Fibroblast of upper back skin (primary cell): ENCODE results near the gene NGEF.

ENCODE experiments used
- DNase-seq: peaks from one replicate; pipeline ENCODE4 v3.0.0-alpha.2; 2013

NGEF gene

GRCh38 chr2:232880764-232881351 lies 132.2 kb downstream of the NGEF start:
- no peak for DNase-seq

DNA sequence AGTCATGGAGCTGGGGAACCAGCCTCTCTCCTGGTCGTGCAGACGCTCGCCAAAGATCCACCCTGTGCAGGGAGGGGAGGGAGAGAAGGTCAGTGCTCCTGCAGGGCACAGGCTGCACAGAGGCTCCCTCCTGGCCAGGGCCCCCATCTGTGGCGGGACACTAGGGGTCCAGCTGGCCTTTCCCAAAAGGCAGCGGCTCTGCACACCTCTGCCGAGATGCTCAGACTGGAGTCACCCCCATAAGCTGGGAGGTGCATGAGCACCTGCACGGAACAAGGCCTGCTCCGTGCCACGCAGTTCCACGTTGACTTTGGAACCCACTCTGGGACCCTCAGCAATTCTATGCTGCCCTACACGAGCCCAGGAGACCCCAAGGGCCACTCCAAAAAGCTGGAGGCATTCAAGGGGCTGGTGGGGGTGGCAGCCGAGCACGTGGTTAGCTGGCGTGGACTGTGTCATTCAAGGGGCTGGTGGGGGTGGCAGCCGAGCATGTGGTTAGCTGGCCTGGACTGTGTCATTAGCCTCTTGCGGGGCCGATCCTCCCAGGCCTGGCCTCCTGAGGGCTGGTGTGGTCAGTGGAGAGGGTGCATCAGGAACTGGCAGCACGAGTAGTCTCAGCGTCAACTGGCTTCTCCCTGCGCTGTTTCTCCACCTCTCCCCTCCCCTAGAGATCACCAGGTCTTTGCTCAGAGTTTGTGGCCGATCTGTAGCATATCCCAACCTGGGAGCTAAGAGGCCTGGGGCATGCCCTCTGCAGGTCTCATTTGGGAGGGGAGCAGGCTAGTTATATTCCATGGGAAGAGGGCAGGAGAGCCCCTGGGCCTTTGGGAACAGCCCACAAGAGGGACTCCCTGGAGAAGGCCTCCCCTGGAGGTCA lies 133.2 kb downstream of the NGEF start:
- no peak for DNase-seq

DNA sequence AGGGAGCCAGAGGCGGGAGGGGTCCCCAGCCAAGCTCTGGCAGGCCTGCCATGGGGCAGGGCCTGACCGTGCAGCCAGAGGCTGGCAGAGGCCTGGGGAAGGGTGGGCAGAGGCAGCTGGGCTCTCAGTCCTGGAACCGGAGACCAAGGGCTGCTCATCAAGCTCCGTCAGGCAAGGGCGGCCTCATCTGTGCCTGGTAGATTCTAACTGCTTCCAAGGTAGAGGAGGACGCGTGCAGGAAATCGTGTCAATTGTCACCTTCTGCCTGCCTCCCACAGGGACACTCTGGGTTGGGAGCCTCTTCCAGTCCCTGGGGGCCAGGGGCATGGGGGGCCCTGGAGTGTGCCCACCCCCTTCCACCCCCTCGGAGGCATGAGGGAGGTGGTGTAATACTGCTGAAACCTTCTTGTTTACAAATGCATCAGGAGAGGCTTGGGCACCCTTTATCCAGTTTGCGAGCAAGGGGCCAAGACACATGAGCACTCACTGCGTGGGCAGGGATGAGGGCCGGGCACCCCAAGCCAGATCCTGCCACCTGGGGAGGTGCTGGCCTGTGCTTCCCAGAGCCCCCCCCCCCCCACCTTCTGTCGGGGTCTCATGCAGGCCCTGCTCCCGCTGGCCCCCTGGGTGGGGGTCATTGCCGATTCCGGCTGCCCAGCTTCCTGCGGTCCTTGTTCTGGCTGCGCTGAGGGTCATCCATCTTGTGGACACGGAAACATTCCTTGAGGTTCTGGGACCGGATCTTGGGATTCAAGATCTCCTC lies 134.0 kb downstream of the NGEF start:
- DNase-seq: no peak

DNA sequence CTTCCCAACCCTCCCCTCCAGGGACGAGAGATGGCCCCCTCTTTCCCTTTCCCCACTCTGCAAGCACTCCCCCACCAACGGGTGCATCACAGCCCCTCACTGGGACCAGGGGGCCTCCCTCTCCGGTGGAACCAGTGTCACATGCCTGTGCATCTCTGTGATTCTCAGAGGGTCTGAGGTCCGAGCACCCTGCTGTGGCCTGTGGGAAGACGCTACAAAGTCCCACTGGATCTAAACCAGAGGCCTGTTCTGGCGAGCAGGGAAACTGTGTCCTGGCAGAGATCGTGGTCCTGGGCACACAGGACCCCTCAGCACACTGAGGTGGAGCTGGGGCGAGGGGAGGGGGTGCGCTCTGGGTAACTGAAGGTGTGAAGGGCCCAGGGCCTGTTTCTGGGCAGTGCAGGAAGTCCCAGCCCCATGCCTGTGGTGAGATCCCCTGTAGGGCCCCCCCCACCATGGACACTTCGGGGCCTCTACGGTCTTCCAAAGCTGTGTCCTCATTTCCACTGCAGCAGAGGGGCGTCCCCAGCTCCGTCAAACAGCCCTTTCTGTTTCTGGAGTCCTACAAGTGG lies 135.0 kb downstream of the NGEF start:
- DNase-seq: no peak

GRCh38 chr2:232876978-232877441 lies 136.0 kb downstream of the NGEF start:
- no peak for DNase-seq

- DNase-seq: no peak
Measured at GRCh38 chr2:232876161-232876977, 136.7 kb downstream of the NGEF start.

DNA sequence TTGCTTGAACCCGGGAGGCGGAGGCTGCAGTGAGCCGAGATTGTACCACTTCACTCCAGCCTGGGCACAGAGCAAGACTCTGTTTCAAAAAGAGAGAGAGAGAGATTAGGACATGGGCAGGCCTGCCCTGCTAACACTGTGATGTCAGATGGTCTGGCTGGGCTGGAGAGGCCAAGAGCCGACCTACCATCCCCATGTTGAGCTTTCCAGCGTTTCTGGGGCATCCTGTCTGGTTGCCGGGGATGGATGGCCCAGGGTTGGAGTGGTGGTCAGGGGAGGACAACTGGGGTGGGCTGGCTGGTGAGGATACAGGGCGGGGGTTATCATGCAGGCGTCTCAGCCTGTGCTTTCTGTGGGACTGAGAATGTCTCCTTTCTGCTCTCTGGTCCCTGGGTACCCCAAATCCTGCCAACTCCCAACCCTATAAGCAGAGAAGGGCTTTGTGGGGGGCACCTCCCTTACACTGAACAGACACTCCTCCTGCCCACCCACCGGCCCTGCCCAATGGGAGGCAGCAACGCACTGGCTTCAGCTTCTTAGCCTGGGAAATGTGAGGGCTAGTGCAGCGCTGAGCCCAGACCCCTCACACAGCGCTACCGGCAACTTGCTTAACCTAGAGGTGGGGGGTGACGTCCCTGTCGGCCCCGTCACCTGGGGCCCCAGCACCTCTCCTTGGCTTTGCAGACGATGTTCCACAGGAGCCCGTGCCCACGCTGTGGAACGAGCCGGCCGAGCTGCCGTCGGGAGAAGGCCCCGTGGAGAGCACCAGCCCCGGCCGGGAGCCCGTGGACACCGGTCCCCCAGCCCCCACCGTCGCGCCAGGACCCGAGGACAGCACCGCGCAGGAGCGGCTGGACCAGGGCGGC lies 137.6 kb downstream of the NGEF start:
- DNase-seq: no peak

DNA sequence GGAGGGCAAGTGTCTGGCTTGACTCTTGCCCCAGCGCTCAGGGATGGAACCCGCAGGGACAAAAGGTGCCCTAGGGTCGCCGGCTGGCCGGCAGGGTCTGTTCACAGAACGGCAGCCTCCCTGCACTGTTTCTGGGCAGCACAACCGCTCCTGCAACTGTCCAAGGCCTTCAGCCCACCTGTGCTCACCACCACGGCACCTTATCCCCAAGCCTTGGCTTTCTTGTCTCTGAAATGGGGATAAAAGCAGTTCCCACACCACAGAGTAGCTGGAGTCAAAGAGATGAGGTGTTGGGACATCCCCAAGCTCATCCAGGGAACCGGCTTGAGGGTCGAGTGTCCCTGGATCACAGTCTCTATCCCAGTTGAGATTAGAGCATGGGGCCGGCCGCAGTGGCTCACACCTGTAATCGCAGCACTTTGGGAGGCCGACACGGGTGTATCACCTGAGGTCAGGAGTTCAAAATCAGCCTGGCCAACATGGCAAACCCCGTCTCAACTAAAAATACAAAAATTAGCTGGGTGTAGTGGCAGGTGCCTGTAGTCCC lies 138.3 kb downstream of the NGEF start:
- DNase-seq: no peak

DNA sequence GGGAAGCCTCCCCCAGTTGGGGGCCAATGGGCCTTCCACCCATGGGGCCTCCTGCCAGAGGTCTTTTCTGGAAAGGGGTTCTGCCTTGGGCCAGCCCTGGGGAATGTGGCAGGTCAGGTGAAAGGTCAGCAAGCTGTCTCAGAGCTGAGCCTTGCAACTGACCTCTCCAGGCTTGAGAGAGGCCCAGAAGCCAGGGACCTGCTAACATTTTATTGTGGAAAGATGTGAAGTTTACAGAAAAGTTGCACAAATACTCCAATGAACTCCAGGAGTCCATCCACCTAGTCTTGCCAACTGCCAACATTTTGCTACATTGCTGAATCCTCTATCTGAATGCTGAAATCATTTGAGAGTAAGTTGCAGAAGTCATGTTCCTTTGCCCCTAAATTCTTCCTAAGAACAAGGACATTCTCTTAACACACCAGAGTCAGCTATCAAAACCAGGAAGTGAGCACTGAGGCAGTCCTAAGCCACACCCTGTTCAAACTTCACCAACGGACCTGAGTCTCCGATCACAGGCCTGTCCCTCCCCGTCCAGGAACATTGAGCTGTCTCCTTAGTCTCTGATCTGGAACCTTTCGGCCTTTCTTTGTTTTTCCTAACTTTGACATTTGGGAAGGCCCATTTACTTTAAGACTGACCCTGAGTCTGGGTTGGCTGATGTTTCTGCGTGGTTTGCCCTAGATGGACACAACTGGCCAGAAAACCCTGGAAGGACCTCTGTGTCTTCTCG lies 139.0 kb downstream of the NGEF start:
- DNase-seq: no peak

- no peak for DNase-seq
Measured at GRCh38 chr2:232873292-232873908, 139.7 kb downstream of the NGEF start.

DNA sequence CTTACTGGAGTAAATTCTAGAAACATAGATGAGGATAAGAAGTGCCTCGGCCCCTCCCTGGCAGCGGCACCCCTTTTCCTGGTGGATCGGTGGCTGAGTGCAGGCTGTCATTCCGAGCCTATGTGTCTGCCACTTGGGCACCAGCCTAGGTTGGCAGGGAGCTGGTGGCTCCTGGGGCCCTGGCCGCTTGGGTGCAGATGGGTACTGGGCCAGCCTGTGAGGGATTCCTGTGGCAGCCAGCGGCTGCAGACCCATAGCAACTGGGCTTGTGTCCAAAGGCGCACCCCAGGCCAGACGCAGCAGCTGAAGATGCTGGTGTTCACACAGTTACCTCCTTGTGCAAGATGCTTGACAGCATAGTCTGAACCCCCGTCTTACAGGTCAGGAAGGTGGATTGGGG lies 140.2 kb downstream of the NGEF start:
- DNase-seq: no peak

DNA sequence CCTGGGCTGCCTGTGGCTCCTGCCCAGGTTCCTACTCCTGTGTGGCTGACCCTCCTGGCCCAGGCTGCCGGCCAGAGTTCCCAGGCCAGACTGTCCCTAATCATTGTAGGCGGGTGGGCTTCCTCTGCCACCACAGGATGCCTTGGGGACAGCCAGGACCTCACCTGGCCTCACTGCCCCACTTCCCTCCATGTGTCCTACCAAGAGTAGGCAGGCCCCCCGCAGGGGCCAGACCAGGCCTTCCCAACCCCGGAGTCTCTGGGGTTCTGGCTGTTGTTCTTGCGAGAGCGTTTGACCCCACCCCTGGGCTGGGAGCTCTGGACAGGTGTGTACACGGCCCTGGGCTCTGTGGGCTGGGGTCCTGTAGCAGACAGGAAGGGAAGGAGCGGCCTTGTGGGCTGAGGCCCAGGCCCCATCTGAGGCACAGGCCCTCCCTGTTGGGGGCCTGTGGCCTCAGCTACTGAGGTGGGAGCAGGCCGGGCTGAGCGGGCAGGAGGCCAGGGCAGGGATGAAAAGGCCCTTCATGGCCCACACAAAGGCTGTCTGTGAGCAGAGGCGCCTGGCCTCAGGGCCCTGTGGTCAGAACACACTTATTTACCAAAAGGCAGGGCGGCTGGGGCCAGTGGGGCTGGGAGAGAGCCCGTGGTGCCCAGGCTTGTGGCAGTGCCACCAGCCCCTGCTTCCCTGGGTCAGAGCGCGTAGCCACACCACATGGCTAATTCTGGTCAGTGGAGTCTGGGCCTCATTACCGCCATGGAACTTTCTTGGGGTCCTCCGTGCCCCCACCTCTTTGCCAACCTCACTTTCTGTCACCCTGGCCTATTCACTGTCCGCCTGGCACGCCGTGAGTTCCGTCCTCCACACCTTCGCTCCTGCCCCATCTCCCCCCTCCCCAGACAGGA lies 141.0 kb downstream of the NGEF start:
- DNase-seq: no peak

DNA sequence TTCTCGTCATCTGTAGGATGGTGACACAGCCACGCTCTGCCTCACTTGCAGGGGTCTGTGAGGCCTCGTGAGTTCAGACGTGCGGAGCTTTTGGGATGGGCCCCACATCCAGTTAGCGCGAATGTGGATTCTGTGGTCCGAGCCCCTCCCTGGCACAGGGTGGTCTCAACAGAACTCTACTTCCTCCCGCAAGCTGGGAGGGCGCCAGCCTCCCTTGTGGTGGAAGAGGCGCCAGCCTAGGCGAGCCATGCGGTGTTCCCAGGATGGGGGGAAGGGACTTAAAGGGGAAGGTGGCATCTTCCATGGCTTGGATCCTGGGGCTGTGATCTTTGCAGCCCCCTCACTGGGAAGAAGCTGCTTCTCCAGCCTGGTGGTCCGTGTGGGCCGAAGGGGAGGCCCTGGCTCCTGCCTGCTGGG lies 141.6 kb downstream of the NGEF start:
- no peak for DNase-seq

DNA sequence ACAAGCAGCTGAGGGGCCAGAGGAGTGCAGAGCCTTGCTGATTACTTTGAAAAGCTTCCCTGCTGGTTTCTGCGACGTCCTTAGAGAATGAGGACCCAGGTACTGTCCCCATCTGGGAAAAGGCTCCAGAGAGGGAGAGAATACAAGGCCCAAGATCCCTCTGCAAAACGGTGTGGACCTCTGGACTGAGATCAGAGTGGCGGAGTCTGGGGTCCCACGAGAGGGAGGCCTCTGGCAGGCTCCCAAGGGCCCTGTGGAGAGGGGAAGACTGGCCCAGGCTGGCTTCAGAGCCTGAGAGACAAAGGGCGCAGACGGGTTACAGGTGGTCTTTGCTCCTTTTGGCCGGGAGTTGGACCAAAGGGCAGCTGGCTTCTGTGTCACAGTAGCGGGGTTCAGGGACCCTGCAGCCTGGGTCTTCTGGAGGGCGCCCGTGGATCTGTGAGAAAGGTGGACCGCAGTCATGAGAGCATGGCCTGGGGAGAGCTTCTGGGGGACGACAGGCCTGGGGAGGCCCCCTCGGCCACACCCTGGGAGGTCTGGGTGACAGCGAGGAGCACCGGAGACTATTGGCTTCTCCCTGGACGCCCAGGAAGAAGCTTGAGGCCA lies 142.2 kb downstream of the NGEF start:
- DNase-seq: no peak

GRCh38 chr2:232870018-232870765 lies 142.9 kb downstream of the NGEF start, which contains the start of gene SNORC:
Gene SNORC (plus strand): TSS chr2:232870264. CDS start chr2:232870342, 78 bp downstream.
- no peak for DNase-seq

GRCh38 chr2:232869138-232870017 lies 143.7 kb downstream of the NGEF start:
- DNase-seq: no peak
